Measurements from ENCODE around the gene IRAG1.

IRAG1 gene

GRCh38 chr11:10727146-10727851 is 33.7 kb upstream of the IRAG1 start (continued):
- no peak for TF ChIP-seq PRDM4 (tag by site-specific recombination; IDR thresholded peaks at IDR 0.05)

- Histone ChIP-seq H3K36me3 (ENCODE audit: control insufficient read depth in 2 of 2, insufficient read depth in 1 of 2, low read length in 2 of 2) (no peaks in the 10 kb centered on the region), H3K4me3 (ENCODE audit: low read depth, low read length) (no peak overlapping the region), H3K4me1 (ENCODE audit: control insufficient read depth, insufficient read depth, low read length) (no peaks in the 10 kb centered on the region), H3K27ac (ENCODE audit: extremely low read depth, low read depth, low read length) (no peak overlapping the region), H3K9me3 (ENCODE audit: control insufficient read depth, insufficient read depth, low read depth, low read length) (no peaks in the 10 kb centered on the region)
- POLR2A ChIA-PET: no interaction called here
- CTCF ChIA-PET: interaction anchor here (1.7 kb wide), 1 partner anchor 9 kb away, joined by 5 read pairs; no protein-coding TSS in a partner anchor
- TF ChIP-seq ZNF280D (tag by site-specific recombination; IDR thresholded peaks at IDR 0.05) (no peak), ZBTB6 (tag by site-specific recombination; IDR thresholded peaks at IDR 0.05) (no peak), ZNF571 (tag by site-specific recombination; IDR thresholded peaks at IDR 0.05) (no peak), ZNF350 (tag by site-specific recombination; IDR thresholded peaks at IDR 0.05) (no peak), ZNF114 (tag by site-specific recombination; IDR thresholded peaks at IDR 0.05) (no peak), MYNN (tag by site-specific recombination; IDR thresholded peaks at IDR 0.05; ENCODE audit: borderline replicate concordance) (no peak), ZNF621 (tag by site-specific recombination; IDR thresholded peaks at IDR 0.05) (no peak)
These were observed 32.3 kb upstream of the IRAG1 start for GRCh38 chr11:10725907-10726253.

- H3K36me3 ChIP-seq (ENCODE audit: control insufficient read depth in 2 of 2, insufficient read depth in 1 of 2, low read length in 2 of 2): no peaks in the 10 kb centered on the region
- peak; percentile 49 for TF ChIP-seq SETDB1 (IDR thresholded peaks at IDR 0.05; ENCODE audit: insufficient read length, low read length)
- no peak for TF ChIP-seq ZNF324 (tag by site-specific recombination; IDR thresholded peaks at IDR 0.05)
- no peak for TF ChIP-seq ZNF660 (tag by site-specific recombination; IDR thresholded peaks at IDR 0.05)
- CTCF ChIA-PET: interaction anchor here (0.6 kb wide), 1 partner anchor 632 kb away, joined by 3 read pairs; no protein-coding TSS in a partner anchor
- H3K27ac ChIP-seq (ENCODE audit: extremely low read depth, low read depth, low read length): no peak overlapping the region
- no peaks in the 10 kb centered on the region for H3K4me1 ChIP-seq (ENCODE audit: control insufficient read depth, insufficient read depth, low read length)
- no peaks in the 10 kb centered on the region for H3K9me3 ChIP-seq (ENCODE audit: control insufficient read depth, insufficient read depth, low read depth, low read length)
- POLR2A ChIA-PET: no interaction called here
- no peak overlapping the region for H3K4me3 ChIP-seq (ENCODE audit: low read depth, low read length)
These were observed 31.8 kb upstream of the IRAG1 start for GRCh38 chr11:10725114-10725906.

- Histone ChIP-seq H3K4me1 (ENCODE audit: control insufficient read depth, insufficient read depth, low read length) (no peaks in the 10 kb centered on the region), H3K9me3 (ENCODE audit: control insufficient read depth, insufficient read depth, low read depth, low read length) (no peaks in the 10 kb centered on the region), H3K4me3 (ENCODE audit: low read depth, low read length) (no peak overlapping the region), H3K27ac (ENCODE audit: extremely low read depth, low read depth, low read length) (no peak overlapping the region), H3K36me3 (ENCODE audit: control insufficient read depth in 2 of 2, insufficient read depth in 1 of 2, low read length in 2 of 2) (no peaks in the 10 kb centered on the region)
- POLR2A ChIA-PET: no interaction called here
- CTCF ChIA-PET: interaction anchor here (1.5 kb wide), 1 partner anchor 52 kb away, joined by 3 read pairs; no protein-coding TSS in a partner anchor
- no peak for TF ChIP-seq ZNF311 (tag by site-specific recombination; IDR thresholded peaks at IDR 0.05; ENCODE audit: borderline replicate concordance)
- no peak for TF ChIP-seq ZNF433 (tag by site-specific recombination; IDR thresholded peaks at IDR 0.05; ENCODE audit: low read depth)
- no peak for TF ChIP-seq ZNF837 (tag by site-specific recombination; IDR thresholded peaks at IDR 0.05)
- no peak for TF ChIP-seq ZNF394 (tag by site-specific recombination; IDR thresholded peaks at IDR 0.05; ENCODE audit: borderline replicate concordance)
- no peak for TF ChIP-seq TSHZ1 (tag by site-specific recombination; IDR thresholded peaks at IDR 0.05; ENCODE audit: borderline replicate concordance)
These were observed 28.8 kb upstream of the IRAG1 start for GRCh38 chr11:10722307-10722706.
